Peyer's patch (tissue), 4 donors: ENCODE results near the gene ROBO1.

Experiments
- POLR2A ChIP-seq, 2 donors: fragments of 450-650 bp; IDR thresholded peaks; one replicate each; pipeline ENCODE4 v1.5.1; 2017; ENCODE audit warnings: antibody characterized with exemption in 2 of 2, mild to moderate bottlenecking in 2 of 2, moderate library complexity in 2 of 2
- TF ChIP-seq, protein P1 (sequence below), 6 experiments: fragments of 450-650 bp in 4 of 6; fragments of 200-600 bp in 2 of 6; sonication (generic) in 1 of 6; IDR thresholded peaks; one replicate each; pipeline ENCODE4 v1.5.1; 2017 to 2019; ENCODE audit warnings: antibody characterized with exemption in 6 of 6, mild to moderate bottlenecking in 3 of 6, moderate library complexity in 1 of 6

DNA sequence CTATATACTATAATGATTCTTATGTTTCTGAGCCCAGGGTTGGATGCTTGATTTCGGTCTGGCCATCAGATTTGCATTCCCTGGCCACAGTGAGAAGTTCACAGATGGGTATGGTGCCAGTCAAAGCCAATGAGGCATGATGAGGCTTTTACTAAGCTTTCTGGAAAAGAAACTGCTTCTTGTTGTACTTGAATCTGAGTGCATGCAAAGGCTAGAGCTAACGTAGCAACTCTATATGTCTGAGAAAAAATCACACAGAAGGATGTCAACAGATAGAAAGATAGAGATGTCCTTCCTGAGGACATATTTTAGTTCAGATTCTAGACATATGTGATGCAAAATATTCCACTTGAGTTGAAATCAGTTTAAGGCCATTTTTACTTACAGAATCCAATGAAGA lies 608.1 kb downstream of the ROBO1 start:
- no peak for TF ChIP-seq POLR2A (IDR thresholded peaks at IDR 0.05)
- TF ChIP-seq, protein P1, sequence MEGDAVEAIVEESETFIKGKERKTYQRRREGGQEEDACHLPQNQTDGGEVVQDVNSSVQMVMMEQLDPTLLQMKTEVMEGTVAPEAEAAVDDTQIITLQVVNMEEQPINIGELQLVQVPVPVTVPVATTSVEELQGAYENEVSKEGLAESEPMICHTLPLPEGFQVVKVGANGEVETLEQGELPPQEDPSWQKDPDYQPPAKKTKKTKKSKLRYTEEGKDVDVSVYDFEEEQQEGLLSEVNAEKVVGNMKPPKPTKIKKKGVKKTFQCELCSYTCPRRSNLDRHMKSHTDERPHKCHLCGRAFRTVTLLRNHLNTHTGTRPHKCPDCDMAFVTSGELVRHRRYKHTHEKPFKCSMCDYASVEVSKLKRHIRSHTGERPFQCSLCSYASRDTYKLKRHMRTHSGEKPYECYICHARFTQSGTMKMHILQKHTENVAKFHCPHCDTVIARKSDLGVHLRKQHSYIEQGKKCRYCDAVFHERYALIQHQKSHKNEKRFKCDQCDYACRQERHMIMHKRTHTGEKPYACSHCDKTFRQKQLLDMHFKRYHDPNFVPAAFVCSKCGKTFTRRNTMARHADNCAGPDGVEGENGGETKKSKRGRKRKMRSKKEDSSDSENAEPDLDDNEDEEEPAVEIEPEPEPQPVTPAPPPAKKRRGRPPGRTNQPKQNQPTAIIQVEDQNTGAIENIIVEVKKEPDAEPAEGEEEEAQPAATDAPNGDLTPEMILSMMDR (IDR thresholded peaks at IDR 0.05), result no peak
